GM06990 (cell line): ENCODE data around the gene DYNC1LI1.

Experiments used
- DNase-seq: peaks from one replicate; pipeline ENCODE4 v3.0.0-alpha.2; 2011; ENCODE audit not compliant: insufficient read length; ENCODE audit errors: extremely low read depth
- H3K27me3 ChIP-seq: replicated peaks from 2 replicates; pipeline ENCODE4 v1.6.0; 2011; ENCODE audit warnings: low read length; ENCODE audit not compliant: control insufficient read depth, insufficient read depth
- H3K36me3 ChIP-seq: 2 replicates; pipeline ENCODE4 v1.5.1; 2011; ENCODE audit warnings: low read length; ENCODE audit not compliant: control insufficient read depth, insufficient read depth
- H3K4me3 ChIP-seq: replicated peaks from 2 replicates; pipeline ENCODE4 v1.5.1; 2011; ENCODE audit warnings: low read depth, mild to moderate bottlenecking, control low read depth, low read length
- CTCF ChIP-seq: IDR thresholded peaks from 2 replicates; pipeline ENCODE4 v1.5.1; 2011; ENCODE audit warnings: low read length, control low read depth, mild to moderate bottlenecking, inconsistent platforms; ENCODE audit not compliant: insufficient read depth, poor library complexity, severe bottlenecking

DYNC1LI1 gene

GRCh38 chr3:32499585-32499984, 71.1 kb downstream of the DYNC1LI1 start:
- no peak overlapping the region for H3K4me3 ChIP-seq
- H3K27me3 ChIP-seq = no peaks in the 10 kb centered on the region
- TF ChIP-seq CTCF = no peak
- DNase-seq = no peak
- H3K36me3 ChIP-seq = no peaks in the 10 kb centered on the region

- H3K4me3 ChIP-seq = no peak overlapping the region
- no peaks in the 10 kb centered on the region for H3K36me3 ChIP-seq
- H3K27me3 ChIP-seq = no peaks in the 10 kb centered on the region
- no peak for TF ChIP-seq CTCF
- DNase-seq = no peak
Observed at GRCh38 chr3:32498992-32499391, 71.7 kb downstream of the DYNC1LI1 start.

GRCh38 chr3:32498252-32498651, 72.4 kb downstream of the DYNC1LI1 start:
- no peaks in the 10 kb centered on the region for H3K27me3 ChIP-seq
- no peak overlapping the region for H3K4me3 ChIP-seq
- H3K36me3 ChIP-seq = no peaks in the 10 kb centered on the region
- TF ChIP-seq CTCF = no peak
- no peak for DNase-seq

- Histone ChIP-seq H3K4me3 (no peak overlapping the region), H3K36me3 (no peaks in the 10 kb centered on the region; the same call in 1 of the 2 replicates), H3K27me3 (no peaks in the 10 kb centered on the region)
- DNase-seq = no peak
- TF ChIP-seq CTCF = no peak
Observed at GRCh38 chr3:32495609-32496008, 75.0 kb downstream of the DYNC1LI1 start.

GRCh38 chr3:32495085-32495484, 75.6 kb downstream of the DYNC1LI1 start:
- no peak for DNase-seq
- Histone ChIP-seq H3K27me3 (no peaks in the 10 kb centered on the region), H3K4me3 (no peak overlapping the region), H3K36me3 (no peaks in the 10 kb centered on the region; the same call in 1 of the 2 replicates)
- no peak for TF ChIP-seq CTCF
